ENCODE data around the gene IL11RA.
A peak's percentile ranks its signal among the peaks of the same experiment; 100 is the strongest.
"Not testable (repeated sequence)": the region's sequence is repeated elsewhere in the genome, so short reads cannot be mapped to it uniquely, and the experiment has no call there.

The IL11RA gene

GRCh38 chr9:34630402-34631154 lies 21.4 kb upstream of the IL11RA start:
- DNase-seq, result no peak

- no peak for DNase-seq
Observed at GRCh38 chr9:34633166-34633565, 18.8 kb upstream of the IL11RA start.

DNA sequence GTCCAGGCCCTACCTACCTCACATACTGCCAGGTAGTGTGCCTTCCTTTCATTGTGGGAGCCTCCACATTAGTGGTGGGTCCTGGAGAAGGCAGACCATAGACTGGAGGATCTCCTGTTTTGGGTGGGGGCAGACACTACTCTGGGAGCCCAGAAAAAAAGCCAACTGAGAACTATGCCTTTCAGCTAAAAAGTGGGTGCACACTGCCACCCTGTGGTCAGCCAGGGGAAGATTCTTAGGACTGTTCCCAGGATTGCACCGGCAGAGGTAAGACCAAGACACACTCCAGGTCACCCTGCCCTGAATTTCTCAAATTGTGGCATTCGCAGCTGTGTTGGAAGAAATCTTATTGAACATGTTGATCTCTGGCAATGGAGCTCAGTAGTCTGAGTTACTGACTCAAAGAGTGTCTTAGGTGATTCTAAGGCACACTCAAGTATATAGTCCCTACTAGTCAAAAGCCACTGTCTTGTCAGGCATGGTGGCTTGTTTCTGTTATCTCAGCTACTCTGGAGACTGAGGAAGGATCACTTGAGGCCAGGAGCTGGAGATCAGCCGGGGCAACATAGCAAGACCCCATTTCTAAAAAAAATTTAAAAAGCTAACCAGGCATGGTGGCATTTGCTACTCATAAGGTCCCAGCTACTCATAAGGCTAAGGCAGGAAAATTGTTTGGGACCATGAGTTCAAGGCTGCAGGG lies 18.0 kb upstream of the IL11RA start:
- DNase-seq, result peak; percentile 43

DNA sequence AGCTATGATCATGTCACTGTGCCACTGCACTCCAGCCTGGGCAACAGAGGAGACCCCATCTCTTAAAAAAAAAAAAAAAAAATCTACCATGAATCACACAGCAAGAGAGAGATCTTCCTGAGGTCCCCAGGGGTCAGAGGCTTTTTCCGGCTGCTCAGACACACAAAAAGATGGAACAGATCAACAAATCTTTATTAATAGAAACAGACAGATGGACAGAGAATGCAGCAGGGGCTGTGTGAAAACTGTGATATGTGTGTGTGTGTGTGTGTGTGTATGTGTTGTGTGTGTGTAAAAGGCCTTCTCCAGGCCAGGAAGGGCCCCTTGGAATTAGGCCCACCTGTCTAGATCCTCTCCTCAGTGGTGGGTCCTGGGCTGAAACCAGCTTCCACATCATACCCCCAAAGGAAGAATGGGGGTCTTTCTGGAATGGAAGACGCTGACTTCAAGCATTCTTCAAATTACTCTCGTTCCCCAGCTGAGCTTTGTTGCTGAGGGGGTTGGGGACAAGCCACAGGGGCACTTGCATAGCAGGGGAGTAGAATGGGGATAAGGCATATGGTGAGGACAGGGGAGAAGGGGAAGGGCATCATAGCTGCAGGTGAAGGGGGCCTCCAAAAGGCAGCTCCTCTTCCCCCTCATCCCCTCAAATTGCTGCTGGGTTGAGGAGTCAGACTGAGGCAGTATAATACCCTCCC lies 17.3 kb upstream of the IL11RA start:
- DNase-seq, result peak; percentile 17

DNA sequence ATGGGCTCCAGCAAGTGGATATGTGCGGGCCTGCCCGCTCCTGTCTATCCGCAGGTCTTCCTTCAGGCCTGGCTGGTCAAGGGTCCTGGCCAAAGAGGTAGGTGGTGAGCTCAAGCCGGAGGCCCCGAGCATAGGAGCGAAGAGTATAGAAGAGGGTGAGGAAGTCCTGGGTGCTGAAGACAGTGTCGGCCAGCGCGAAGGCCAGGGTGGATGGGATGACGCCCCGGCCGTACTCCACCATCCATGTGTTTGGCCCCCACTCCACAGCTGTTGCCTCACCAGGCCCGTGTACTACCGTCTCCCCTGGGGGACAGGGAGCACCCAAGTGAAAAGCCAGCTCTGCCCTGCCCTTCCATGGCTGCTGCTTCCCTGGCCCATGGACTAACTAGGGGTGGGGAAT lies 16.4 kb upstream of the IL11RA start:
- DNase-seq, result no peak

- no peak for DNase-seq
Observed at GRCh38 chr9:34636791-34637355, 15.1 kb upstream of the IL11RA start.

GRCh38 chr9:34637356-34638137 lies 14.4 kb upstream of the IL11RA start, which contains the start of gene SIGMAR1:
Gene SIGMAR1 (minus strand): TSS chr9:34637787. CDS start chr9:34637697, 90 bp downstream.
- peak; percentile 81 for DNase-seq

- DNase-seq, result no peak
Observed at GRCh38 chr9:34638138-34638445, 13.9 kb upstream of the IL11RA start.

- DNase-seq, result not testable (repeated sequence)
Observed at GRCh38 chr9:34639322-34639721, 12.7 kb upstream of the IL11RA start.

DNA sequence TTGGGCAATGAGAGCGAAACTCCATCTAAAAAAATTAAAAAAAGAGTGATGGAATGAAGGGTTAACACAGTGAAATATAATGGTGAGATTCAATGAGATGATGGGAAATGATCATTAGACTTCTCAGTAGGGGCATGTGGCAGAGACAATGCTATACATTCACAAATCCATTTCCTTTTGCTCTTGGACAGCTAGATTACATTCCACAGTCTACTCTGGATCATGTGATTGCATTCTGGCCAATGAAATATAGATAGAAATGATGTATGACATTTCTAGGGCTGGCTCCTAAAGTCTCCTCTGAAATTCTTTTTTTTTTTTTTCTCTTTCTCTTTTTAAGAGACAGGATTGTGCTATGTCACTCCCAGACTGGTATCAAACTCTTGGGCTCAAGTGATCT lies 9.3 kb upstream of the IL11RA start:
- no peak for DNase-seq

DNA sequence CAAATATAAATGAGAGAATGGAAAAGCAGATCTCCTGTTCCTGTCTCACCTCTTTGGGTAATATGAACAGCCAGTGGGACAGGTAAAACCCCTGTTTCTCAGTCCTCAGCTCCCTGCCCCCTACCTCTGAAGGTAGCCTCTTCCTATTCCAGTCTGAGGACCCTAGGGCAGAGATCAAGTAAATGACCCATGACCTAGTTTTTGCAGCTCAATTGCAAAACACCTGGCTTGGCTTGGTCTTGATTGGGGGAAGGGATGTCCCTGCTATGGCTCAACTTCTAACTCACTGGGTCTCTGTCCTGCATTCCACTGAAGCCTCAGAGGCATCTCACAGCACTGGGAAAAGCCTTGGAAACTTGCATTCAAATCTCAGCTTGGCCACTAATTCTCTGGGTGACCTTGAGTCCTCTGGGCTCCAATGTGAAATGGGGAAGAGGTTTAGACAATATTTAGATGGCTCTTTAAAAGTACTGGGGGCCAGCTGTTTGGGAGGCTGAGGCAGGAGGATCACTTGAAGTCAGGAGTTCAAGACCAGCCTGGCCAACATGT lies 7.1 kb upstream of the IL11RA start:
- no peak for DNase-seq

- peak; percentile 74 for DNase-seq
Observed at GRCh38 chr9:34646211-34647083, 5.5 kb upstream of the IL11RA start, which contains the start of gene GALT. Gene GALT (plus strand): TSS chr9:34646675. CDS start chr9:34646705, 30 bp downstream.

DNA sequence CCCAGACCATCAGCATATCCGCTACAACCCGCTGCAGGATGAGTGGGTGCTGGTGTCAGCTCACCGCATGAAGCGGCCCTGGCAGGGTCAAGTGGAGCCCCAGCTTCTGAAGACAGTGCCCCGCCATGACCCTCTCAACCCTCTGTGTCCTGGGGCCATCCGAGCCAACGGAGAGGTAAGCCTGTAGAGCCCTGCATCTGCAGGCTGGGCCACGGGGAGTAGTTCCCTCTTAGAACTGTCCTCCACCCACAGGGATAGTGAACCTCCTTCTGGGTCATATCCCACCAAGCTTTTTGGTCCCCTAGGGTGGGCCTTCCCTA lies 4.9 kb upstream of the IL11RA start:
- no peak for DNase-seq

GRCh38 chr9:34647651-34648050 lies 4.3 kb upstream of the IL11RA start:
- no peak for DNase-seq

DNA sequence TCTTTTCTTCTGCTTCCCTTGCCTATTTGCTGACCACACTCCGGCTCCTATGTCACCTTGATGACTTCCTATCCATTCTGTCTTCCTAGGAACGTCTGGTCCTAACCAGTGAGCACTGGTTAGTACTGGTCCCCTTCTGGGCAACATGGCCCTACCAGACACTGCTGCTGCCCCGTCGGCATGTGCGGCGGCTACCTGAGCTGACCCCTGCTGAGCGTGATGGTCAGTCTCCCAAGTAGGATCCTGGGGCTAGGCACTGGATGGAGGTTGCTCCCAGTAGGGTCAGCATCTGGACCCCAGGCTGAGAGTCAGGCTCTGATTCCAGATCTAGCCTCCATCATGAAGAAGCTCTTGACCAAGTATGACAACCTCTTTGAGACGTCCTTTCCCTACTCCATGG lies 3.3 kb upstream of the IL11RA start:
- DNase-seq, result no peak

DNA sequence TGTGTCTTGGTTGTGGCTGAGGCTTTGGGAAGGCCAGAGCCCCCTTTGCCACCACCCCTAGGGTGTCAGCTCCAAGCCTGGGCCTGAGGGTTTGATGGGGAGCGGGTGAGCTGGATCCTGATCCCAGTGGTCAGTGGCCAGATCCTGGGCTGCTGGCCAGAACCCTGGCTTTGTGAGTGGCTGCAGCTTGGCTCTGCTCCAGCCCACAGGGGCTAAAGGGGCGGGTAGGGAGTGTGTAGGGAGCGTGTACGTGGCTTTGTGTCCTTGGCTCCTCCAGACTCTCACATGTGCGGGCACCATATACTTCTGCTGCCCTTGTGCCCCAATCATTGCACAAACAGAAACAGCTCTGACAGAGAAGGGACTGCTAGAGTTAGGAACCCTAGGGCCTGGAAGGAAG lies 1.2 kb upstream of the IL11RA start:
- DNase-seq, result no peak

GRCh38 chr9:34651321-34651720 lies 664 bp upstream of the IL11RA start:
- no peak for DNase-seq

- no peak for DNase-seq
Observed at GRCh38 chr9:34652602-34653000, 616 bp downstream of the IL11RA start.

GRCh38 chr9:34653151-34654072 lies 1.4 kb downstream of the IL11RA start:
- DNase-seq, result peak; percentile 42

DNA sequence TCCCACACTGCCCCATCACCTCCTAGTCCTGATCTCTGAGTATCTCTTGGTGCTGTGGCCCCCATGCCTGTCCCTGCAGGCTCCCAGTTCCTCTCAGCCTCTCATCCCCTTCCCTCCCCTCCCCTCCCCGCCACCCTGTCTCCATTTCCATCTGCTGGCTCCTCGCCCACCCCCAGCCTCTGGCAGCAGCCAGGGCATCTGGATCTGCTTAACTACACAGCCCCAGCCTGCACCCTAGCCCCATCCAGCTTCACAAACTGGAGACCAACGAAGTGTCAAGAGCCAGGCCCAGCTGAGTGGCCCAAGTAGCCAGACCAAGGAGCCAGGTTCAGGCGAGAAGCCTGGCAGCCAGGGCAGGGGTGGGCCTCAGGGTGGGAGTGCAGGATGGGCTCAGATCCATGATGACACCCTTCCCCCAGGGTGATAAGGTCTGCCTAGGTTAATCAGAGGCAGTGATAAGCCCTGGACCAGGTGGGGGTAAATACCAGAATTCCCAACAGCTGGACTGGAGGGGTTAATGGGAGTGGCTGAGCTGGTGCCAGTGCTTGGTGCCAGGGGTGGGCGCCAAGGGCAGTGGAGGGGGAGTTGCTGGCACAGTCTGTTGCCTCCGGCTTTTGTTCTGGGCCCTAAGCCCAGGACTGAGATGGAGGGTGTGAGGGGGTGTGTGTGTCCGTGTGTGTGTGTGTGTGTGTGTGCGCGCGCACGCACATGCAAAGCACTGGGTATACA lies 2.5 kb downstream of the IL11RA start:
- peak; percentile 92 for DNase-seq

Data from NCI-H1694 (cell line).